Measurements from ENCODE around the gene RPLP2.

The RPLP2 gene

GRCh38 chr11:827897-828192 lies 18.1 kb downstream of the RPLP2 start, which contains the start of gene CRACR2B:
CRACR2B (plus strand) TSS chr11:827919; CDS start chr11:828608, 689 bp downstream.
- no peak for DNase-seq (ENCODE audit: low read depth in 1 of 2, low spot score in 1 of 2)
- in situ Hi-C loops (cut with HindIII; ENCODE audit: low pct_unique_long_range_greater_than_20kb, low sequenced_read_pairs) = no loop called here
- TF ChIP-seq JUND (IDR thresholded peaks at IDR 0.05; ENCODE audit: low read depth) = no peak

GRCh38 chr11:828506-829175 lies 18.9 kb downstream of the RPLP2 start:
- in situ Hi-C loops (cut with HindIII; ENCODE audit: low pct_unique_long_range_greater_than_20kb, low sequenced_read_pairs) = no loop called here

GRCh38 chr11:829176-829846 lies 19.5 kb downstream of the RPLP2 start:
- TF ChIP-seq JUND (IDR thresholded peaks at IDR 0.05; ENCODE audit: low read depth) = no peak
- DNase-seq (ENCODE audit: low read depth in 1 of 2, low spot score in 1 of 2) = peak in 1 of 2 experiments; percentile 69
- in situ Hi-C loops (cut with HindIII; ENCODE audit: low pct_unique_long_range_greater_than_20kb, low sequenced_read_pairs) = no loop called here

More at GRCh38 chr11:828506-829175, 18.9 kb downstream of the RPLP2 start:
- TF ChIP-seq JUND (IDR thresholded peaks at IDR 0.05; ENCODE audit: low read depth) = no peak
- no peak for DNase-seq (ENCODE audit: low read depth in 1 of 2, low spot score in 1 of 2)

- DNase-seq (ENCODE audit: low read depth in 1 of 2, low spot score in 1 of 2) = no peak
- in situ Hi-C loops (cut with HindIII; ENCODE audit: low pct_unique_long_range_greater_than_20kb, low sequenced_read_pairs) = no loop called here
- TF ChIP-seq JUND (IDR thresholded peaks at IDR 0.05; ENCODE audit: low read depth) = no peak
Observed at GRCh38 chr11:829847-830294, 20.1 kb downstream of the RPLP2 start.

GRCh38 chr11:830295-831117 lies 20.7 kb downstream of the RPLP2 start:
- no peak for TF ChIP-seq JUND (IDR thresholded peaks at IDR 0.05; ENCODE audit: low read depth)
- peak; percentile 68 to 87 for DNase-seq (ENCODE audit: low read depth in 1 of 2, low spot score in 1 of 2)
- in situ Hi-C loops (cut with HindIII; ENCODE audit: low pct_unique_long_range_greater_than_20kb, low sequenced_read_pairs) = no loop called here

- DNase-seq (ENCODE audit: low read depth in 1 of 2, low spot score in 1 of 2) = no peak
- no peak for TF ChIP-seq JUND (IDR thresholded peaks at IDR 0.05; ENCODE audit: low read depth)
- in situ Hi-C loops (cut with HindIII; ENCODE audit: low pct_unique_long_range_greater_than_20kb, low sequenced_read_pairs) = no loop called here
Observed at GRCh38 chr11:831118-831864, 21.5 kb downstream of the RPLP2 start.

- in situ Hi-C loops (cut with HindIII; ENCODE audit: low pct_unique_long_range_greater_than_20kb, low sequenced_read_pairs) = no loop called here
- no peak for DNase-seq (ENCODE audit: low read depth in 1 of 2, low spot score in 1 of 2)
- TF ChIP-seq JUND (IDR thresholded peaks at IDR 0.05; ENCODE audit: low read depth) = no peak
Observed at GRCh38 chr11:831961-832528, 22.3 kb downstream of the RPLP2 start.

GRCh38 chr11:832529-833113 lies 22.9 kb downstream of the RPLP2 start, which contains the start of gene CD151:
CD151 (plus strand) TSS chr11:832952; CDS start chr11:836070, 3,118 bp downstream.
- peak; percentile 26 to 69 for DNase-seq (ENCODE audit: low read depth in 1 of 2, low spot score in 1 of 2)
- no peak for TF ChIP-seq JUND (IDR thresholded peaks at IDR 0.05; ENCODE audit: low read depth)
- in situ Hi-C loops (cut with HindIII; ENCODE audit: low pct_unique_long_range_greater_than_20kb, low sequenced_read_pairs) = no loop called here

GRCh38 chr11:833114-833791 lies 23.5 kb downstream of the RPLP2 start:
- no peak for DNase-seq (ENCODE audit: low read depth in 1 of 2, low spot score in 1 of 2)
- no peak for TF ChIP-seq JUND (IDR thresholded peaks at IDR 0.05; ENCODE audit: low read depth)
- in situ Hi-C loops (cut with HindIII; ENCODE audit: low pct_unique_long_range_greater_than_20kb, low sequenced_read_pairs) = no loop called here

GRCh38 chr11:833849-834311 lies 24.1 kb downstream of the RPLP2 start:
- no peak for DNase-seq (ENCODE audit: low read depth in 1 of 2, low spot score in 1 of 2)
- in situ Hi-C loops (cut with HindIII; ENCODE audit: low pct_unique_long_range_greater_than_20kb, low sequenced_read_pairs) = no loop called here

More at GRCh38 chr11:833849-834311, 24.1 kb downstream of the RPLP2 start:
- TF ChIP-seq JUND (IDR thresholded peaks at IDR 0.05; ENCODE audit: low read depth) = no peak
